NCI-H524 (cell line): Measurements from ENCODE around the gene OS9.
"Not testable (repeated sequence)": the region's sequence is repeated elsewhere in the genome, so short reads cannot be mapped to it uniquely, and the experiment has no call there.

ENCODE experiments used
- DNase-seq, 2 experiments: peaks; one replicate each; lab custom pipeline; 2025; lab: John Stamatoyannopoulos, UW

Gene OS9

DNA sequence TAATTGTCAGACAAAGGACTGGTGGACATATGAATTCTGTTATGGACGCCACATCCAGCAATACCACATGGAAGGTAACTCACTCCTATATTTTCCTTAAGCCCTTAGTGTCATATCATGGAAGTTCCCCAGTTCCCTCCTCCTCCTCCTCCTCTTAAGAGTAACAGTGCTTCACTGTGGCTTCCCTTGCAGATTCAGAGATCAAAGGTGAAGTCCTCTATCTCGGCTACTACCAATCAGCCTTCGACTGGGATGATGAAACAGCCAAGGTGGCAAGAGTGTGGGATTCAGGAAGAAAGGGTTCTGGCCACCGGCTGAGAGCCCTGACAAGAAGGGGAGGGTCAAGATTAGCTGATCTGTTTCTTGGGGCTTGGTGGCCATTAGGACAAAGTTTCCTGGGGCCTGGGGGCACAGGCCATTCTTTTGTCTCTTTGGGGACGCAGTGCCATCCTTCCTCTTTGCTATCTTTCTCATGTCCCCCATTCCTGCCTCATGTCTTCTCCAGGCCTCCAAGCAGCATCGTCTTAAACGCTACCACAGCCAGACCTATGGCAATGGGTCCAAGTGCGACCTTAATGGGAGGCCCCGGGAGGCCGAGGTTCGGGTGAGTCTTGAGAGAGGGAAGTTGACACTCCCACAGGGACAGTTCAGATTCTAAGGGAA lies 2.0 kb downstream of the OS9 start:
- no peak for DNase-seq

DNA sequence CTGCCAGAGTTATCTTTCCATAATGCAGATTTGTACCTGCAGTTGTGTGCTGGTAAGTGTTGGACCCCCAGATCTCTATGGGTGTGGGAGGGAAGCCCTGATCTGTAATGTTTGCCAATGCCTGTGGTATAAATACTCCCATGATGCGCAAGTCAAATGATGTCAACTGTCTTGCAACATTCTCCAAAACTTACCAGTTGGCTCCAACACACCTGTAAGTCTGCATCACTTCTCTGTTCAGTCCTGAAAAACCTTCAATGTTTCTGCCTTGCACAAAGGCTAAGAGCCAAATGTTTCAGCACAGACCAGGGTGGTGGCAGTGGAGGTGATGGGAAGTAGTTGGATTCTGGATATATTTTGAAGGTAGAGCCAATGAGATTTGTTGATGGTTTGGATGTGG lies 3.1 kb downstream of the OS9 start:
- DNase-seq: no peak

DNA sequence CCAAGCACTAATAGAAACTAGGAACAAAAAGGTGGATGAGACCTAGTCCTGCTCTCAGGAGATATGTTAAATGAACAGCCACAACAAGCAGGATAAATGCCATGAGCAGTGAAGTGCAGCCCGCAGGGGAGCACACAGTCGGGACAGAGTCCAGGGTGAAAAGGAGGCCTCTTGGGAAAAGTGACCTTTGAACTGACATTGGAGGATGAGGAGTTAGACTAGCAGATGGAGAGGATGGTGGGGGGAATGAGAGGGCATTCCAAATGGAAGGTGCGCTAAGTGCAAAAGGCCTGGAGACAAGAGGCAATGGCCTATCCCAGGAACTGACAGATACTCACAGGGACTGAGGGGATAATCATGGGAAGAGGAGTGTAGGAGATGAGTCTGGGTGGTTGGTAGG lies 4.5 kb downstream of the OS9 start:
- DNase-seq: no peak

DNA sequence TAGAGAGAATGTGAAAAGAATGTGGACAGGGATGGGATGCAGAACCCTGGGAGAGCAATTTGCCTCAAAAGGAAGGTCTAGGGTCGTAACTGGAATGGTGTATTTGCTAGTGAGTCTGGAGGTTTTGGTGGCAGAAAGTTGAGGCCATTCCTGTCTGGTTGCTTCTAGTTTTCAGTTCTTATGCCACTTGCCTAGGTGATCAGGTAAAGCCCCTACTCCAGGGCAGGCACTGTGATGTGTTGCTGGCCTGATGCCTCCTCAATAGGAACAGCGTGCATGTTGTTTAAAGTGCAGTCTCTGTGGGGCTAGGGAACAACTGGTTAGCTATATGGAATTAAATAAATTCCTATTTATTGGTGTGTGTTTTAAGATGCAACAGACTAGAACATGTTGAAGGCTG lies 6.4 kb downstream of the OS9 start:
- no peak for DNase-seq

DNA sequence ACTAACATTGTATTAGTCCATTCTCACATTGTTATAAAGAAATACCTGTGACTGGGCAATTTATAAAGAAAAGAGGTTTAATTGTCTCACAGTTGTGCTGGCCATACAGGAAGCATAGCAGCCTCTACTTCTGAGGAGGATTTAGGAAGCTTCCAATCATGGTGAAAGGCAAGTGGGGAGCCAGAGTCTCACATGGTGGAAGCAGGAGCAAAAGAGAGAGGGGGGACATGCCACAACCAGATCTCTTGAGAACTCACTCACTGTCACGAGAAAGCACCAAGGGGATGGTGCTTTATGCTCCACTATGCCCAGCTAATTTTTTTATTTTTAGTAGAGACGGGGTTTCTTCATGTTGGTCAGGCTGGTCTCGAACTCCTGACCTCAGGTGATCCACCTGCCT lies 13.3 kb downstream of the OS9 start:
- DNase-seq: no peak

DNA sequence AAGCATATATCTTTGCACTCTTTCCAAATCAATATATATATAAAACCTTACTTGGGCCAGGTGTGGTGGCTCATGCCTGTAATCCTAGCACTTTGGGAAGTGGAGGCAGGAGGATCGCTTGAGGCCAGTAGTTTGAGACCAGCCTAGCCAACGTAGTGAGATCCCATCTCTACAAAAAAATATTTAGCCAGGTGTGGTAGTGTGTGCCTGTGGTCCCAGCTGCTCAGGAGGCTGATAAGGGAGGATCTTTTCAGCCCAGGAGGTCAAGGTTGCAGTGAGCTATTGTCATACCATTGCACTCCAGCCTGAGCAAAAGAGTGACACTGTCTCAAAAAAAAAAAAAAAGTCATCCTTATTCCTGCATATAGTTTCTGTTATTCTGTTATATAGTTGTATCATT lies 14.4 kb downstream of the OS9 start:
- DNase-seq: no peak

DNA sequence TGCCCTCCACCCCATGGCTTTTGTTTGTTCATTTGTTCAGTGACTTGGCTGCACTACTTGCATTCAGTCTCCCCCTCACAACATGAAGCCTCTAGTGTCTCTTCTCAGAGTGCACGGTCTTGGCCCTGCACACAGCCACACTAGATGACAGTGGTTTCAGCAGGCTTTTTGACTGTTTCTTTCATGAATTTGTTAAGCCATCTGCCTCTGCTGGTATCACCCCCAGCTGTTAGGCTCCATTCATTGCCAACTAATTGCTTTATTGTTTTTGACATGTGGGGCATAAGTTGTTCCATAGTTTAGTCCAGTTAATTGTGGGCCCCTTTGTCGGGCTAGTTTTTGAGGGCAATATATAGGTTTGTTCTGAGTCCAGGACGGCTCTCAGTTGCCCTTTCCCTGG lies 18.8 kb downstream of the OS9 start:
- DNase-seq: no peak

DNA sequence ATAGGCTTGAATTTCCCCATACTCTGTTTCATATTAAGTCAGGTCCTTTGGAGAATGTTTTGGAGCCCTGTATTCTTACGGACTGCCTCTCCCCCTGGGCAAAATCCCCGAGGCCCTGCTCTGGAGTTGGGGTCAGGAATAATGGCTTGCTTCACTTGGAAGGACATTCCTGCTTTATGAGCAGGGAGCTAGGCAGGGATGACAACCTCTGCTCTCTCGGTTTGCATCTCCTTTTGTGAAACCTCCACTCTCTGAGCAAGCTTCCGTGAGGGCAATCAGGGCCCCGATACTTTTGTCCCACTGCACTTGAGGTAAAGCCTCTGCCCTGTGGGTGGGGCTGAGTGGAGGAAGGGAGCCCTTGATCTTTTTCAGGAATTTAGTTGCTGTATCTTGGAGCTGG lies 19.3 kb downstream of the OS9 start:
- DNase-seq: no peak

DNA sequence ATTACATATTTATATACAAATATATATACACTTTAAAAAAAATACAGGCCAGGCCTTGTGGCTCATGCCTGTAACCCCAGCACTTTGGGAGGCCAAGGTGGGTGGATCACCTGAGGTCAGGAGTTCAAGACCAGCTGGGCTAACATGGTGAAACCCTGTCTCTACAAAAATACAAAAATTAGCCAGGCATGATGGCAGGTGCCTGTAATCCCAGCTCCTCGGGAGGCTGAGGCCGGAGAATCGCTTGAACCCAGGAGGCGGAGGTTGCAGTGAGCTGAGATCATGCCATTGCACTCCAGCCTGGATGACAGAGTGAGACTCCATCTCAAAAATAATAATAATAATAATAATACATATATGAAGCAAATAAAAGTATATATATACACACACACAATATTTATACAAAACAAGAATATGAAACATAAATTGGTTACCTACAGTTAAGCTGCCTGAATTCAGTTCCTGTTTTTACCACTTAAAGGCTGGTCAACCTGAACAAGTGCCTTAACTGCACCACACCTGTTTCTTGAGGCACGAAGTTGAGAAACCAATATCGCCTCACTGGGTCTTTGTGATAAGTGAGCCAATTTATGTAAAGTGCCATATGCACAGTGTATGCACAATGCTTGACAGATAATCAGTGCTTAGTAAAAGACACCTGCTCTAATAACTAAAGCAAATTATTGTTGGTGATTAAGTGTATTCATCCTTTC lies 21.3 kb downstream of the OS9 start:
- DNase-seq: peak in 1 of 2 experiments; percentile 61

DNA sequence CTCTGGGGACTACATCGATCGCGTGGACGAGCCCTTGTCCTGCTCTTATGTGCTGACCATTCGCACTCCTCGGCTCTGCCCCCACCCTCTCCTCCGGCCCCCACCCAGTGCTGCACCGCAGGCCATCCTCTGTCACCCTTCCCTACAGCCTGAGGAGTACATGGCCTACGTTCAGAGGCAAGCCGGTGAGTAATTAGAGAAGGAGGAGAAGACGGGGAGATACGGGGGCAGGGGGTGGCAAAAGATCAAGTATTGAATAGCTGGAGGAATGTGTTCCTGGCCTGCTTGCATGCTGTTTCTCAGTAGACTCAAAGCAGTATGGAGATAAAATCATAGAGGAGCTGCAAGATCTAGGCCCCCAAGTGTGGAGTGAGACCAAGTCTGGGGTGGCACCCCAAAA lies 21.9 kb downstream of the OS9 start:
- no peak for DNase-seq

DNA sequence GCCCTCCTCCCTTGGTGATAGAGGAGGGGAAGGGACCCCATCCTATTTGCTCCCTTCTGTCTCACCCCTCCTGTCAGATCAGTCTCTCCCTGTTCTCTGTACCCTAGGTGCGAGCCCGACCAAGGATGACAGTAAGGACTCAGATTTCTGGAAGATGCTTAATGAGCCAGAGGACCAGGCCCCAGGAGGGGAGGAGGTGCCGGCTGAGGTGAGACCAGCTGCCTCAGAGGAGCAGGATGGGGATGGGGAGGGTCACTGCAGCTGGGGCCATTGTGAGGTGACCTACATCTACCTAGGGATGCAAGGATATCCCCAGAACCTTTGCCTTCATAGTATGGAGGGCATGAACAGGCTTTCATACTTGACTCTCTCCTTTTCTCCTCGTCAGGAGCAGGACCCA lies 22.4 kb downstream of the OS9 start:
- DNase-seq: no peak

DNA sequence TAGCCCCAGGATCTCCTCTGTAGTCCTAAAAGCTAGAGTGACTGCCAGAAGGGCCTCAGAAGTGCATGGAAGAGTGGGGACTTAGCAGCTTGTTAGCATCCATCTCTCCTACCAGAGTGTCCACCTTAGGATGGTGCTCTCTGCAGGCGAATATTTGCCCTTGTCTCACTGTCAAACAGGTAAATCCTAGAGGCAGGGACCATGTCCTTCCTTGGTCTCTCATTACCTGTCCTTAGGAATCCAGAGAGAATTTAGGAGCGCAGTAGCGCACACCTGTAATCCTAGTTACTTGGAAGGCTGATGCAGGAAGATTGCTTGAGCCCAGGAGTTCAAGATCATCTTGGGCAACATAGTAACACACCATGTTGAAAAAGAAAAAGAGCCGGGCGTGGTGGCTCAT lies 23.2 kb downstream of the OS9 start:
- DNase-seq: no peak

DNA sequence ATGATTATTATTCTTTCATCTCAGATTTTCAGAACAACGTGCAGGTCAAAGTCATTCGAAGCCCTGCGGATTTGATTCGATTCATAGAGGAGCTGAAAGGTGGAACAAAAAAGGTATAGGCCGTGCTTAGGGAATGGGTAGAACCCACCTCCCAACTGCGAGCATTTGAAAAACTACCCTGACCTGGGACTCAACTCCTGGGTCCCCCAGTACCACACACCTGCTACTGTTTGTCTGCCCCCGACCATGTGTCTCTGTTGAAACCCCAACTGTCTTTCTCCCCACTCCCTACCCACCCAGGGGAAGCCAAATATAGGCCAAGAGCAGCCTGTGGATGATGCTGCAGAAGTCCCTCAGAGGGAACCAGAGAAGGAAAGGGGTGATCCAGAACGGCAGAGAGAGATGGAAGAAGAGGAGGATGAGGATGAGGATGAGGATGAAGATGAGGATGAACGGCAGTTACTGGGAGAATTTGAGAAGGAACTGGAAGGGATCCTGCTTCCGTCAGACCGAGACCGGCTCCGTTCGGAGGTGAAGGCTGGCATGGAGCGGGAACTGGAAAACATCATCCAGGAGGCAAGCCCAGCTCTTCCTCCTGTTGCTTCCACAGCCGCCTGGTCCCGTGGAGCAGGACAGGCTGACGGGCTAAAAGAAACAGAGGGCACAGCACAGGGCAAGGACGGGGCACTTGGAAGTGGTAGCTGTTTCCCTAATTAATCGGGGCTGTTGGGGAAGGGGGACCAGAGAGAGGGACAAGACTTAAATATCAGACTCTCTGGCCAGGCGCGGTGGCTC lies 24.1 kb downstream of the OS9 start:
- DNase-seq: no peak

DNA sequence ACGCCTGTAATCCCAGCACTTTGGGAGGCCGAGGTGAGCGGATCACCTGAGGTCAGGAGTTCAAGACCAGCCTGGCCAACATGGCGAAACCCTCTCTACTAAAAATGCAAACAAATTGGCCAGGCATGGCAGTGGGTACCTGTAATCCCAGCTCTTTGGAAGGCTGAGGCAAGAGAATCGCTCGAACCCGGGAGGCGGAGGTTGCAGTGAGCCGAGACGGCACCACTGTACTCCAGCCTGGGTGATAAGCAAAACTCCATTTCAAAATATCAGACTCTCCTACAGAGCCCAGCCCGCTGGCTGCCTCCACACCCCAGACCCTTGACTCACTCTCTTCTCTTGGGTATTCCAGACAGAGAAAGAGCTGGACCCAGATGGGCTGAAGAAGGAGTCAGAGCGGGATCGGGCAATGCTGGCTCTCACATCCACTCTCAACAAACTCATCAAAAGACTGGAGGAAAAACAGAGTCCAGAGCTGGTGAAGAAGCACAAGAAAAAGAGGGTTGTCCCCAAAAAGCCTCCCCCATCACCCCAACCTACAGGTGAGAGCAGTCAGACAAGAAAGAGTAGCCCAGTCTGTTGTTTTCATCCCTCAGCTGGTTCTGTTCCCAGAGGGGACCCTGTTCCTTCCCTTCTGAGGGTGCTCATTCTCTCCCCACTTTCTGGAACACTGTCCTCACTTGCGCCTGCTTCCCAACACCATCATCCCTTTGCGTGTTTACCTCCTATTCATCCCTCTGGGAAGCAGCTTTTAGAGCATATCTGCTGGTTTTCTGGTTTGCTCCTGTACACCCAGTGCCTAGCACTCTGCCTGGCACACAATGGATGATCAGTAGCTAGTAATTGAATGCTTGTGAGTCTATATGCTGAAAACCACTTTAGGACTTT lies 25.0 kb downstream of the OS9 start:
- no peak for DNase-seq

DNA sequence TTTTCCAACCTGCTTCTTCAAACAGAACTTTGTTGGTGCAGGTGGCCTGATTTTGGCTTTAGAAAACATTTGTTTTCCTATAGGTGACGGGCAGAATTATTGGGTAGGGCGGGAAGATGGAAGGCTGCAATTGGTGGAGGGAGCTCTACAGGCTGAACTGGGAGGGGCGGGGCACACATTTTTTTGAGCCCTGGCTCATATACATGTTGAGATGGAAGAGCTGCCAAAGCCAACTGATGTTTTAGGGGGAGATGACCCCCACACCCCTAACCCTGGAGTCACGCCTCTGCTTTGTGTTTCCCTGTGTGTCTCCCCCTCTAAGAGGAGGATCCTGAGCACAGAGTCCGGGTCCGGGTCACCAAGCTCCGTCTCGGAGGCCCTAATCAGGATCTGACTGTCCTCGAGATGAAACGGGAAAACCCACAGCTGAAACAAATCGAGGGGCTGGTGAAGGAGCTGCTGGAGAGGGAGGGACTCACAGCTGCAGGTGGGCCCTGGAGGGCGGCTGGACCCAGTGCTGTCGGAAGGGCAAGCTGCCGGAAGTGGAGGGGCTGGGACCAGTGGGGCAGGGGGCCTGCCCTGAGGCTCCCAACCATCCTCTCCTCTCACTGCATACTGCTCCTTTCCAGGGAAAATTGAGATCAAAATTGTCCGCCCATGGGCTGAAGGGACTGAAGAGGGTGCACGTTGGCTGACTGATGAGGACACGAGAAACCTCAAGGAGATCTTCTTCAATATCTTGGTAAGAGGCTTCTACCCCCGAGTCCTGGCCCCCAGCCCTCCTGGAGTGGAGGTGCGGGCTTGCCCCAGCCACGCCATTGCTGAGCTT lies 26.1 kb downstream of the OS9 start:
- DNase-seq: no peak

DNA sequence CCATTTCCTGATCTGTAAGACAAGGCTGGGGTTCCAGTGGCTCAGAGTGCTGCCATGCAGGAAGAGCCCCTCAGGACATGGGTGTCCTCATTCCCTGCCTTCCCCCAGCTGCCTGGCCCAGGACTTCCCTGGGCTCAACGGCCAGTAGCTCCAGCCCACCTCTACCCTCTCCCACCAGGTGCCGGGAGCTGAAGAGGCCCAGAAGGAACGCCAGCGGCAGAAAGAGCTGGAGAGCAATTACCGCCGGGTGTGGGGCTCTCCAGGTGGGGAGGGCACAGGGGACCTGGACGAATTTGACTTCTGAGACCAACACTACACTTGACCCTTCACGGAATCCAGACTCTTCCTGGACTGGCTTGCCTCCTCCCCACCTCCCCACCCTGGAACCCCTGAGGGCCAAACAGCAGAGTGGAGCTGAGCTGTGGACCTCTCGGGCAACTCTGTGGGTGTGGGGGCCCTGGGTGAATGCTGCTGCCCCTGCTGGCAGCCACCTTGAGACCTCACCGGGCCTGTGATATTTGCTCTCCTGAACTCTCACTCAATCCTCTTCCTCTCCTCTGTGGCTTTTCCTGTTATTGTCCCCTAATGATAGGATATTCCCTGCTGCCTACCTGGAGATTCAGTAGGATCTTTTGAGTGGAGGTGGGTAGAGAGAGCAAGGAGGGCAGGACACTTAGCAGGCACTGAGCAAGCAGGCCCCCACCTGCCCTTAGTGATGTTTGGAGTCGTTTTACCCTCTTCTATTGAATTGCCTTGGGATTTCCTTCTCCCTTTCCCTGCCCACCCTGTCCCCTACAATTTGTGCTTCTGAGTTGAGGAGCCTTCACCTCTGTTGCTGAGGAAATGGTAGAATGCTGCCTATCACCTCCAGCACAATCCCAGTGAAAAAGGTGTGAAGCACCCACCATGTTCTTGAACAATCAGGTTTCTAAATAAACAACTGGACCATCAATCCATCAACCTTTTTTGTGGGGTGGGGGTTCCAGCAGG lies 27.0 kb downstream of the OS9 start:
- DNase-seq: no peak

DNA sequence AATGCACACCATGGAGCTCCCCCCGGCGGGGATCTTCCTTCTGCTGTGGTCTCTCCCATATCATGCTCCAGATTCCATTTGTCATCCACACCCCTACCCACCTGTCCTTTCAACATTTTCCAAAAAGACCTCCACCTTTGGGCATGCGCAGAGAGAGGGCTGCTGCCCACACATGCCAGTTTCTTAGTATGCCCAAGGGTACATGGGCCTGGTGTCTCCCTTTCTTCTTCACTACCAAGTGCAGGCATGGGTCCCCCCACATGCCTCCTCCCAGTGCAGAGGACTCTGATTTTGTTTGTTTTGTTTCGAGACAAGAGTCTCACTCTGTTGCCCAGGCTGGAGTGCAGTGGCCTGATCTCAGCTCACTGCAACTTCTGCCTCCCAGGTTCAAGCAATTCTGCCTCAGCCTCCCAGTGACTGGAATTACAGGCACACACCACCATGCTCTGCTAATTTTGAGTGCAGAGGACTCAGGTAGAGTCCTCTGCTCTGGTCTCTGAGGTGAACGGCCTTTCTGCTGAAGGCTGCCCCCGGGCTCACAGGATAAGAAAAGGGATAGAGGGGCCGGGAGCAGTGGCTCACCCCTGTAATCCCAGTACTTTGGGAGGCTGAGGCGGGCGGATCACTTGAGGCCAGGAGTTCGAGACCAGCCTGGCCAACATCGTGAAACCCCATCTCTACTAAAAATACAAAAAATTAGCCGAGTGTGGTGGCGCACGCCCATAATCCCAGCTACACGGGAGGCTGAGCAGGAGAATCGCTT lies 28.1 kb downstream of the OS9 start:
- DNase-seq: not testable (repeated sequence)

DNA sequence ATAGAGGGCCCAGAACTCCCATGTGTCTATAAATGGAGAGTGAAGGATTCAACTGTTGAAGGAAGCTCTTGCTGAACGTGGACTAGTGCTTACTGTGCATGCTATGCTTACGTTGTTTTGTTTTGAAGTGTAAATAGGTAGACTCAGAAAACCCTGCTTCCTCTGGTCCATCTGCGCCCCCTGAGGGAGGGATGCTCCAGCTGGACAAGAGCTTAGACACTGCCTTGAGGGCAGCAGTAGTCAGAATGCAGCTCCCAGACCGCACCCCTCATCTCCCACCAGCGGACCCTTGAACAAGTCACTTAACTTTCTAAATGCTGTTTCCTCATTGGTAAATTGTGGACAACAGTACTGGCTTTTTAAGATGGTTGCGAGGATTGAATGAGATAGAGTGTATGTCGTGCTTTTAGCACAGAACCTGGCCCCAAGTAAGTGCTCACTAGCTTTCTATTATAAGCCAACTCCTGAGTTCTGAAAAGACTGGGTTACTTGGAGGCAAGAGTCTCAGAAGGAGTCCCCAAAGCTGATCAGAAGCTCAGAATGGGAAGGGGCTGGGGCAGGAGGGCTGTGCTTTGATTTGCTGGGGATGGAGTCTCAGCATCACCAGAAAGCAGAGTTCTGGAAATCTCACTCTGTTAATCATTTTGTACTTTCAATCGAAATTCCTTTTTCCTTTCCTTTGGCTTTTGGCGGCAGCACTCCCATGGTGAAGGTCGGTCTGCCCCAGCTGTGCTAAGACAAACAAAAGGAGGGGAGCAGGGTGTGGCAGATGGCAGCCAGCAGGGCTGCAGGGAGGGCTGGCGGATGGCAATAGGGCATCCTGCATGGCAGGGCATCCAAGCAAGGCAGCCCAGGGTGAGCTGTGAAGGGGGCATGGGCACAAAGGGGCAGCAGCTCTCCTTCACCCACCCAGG lies 29.0 kb downstream of the OS9 start:
- peak; percentile 39 to 60 for DNase-seq
